ENCODE results near the gene ZNF831.

The ZNF831 gene

GRCh38 chr20:59138114-59138748, 25.4 kb upstream of the ZNF831 start:
- no peak for DNase-seq (ENCODE audit: low read depth)
- TF ChIP-seq, protein P1, sequence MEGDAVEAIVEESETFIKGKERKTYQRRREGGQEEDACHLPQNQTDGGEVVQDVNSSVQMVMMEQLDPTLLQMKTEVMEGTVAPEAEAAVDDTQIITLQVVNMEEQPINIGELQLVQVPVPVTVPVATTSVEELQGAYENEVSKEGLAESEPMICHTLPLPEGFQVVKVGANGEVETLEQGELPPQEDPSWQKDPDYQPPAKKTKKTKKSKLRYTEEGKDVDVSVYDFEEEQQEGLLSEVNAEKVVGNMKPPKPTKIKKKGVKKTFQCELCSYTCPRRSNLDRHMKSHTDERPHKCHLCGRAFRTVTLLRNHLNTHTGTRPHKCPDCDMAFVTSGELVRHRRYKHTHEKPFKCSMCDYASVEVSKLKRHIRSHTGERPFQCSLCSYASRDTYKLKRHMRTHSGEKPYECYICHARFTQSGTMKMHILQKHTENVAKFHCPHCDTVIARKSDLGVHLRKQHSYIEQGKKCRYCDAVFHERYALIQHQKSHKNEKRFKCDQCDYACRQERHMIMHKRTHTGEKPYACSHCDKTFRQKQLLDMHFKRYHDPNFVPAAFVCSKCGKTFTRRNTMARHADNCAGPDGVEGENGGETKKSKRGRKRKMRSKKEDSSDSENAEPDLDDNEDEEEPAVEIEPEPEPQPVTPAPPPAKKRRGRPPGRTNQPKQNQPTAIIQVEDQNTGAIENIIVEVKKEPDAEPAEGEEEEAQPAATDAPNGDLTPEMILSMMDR (conservative IDR thresholded peaks at IDR 0.05; ENCODE audit: low read depth, low read length), result no peak
- H3K4me3 ChIP-seq (ENCODE audit: low read depth, low read length), result no peak overlapping the region

GRCh38 chr20:59139998-59140397, 23.6 kb upstream of the ZNF831 start:
- TF ChIP-seq, protein P1 (conservative IDR thresholded peaks at IDR 0.05; ENCODE audit: low read depth, low read length), result no peak
- no peak overlapping the region for H3K4me3 ChIP-seq (ENCODE audit: low read depth, low read length)
- no peak for DNase-seq (ENCODE audit: low read depth)

DNA sequence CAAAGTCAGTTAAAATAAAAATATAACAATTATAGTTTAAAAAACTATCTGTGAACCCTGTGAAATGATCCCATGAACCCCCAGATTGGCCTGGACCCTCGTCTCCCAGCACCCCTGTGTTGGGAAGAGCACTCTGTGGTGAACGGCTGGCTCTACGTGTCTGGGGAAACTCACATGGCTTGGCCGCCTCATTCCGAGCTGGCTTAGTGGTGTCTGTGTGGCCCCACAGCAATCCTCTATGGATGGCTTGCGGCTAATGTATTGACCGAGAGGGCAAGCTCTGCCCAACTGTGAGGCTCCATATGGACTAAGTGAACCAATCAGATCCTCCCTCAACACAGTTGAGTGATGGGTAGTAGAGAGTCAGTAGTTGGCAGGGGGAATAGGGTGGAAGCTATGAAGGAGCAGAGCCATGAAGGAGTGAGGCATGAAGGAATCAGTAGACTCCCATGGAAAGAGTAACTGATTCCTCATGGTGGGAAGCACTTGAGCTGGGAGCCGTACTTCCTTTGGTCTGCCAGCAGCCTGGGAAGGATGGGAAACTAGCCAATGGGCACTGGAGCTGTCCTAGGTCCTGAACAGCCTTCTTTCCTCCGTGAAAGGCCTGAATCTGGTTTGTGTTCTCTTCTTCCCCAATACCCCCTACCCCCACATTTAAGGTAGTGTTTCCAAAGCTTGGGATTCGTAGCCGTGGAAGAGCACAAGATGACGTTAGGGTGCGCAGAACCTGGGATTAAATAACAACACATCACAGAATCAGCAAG, 21.6 kb upstream of the ZNF831 start:
- no peak for DNase-seq (ENCODE audit: low read depth)
- no peak overlapping the region for H3K4me3 ChIP-seq (ENCODE audit: low read depth, low read length)
- TF ChIP-seq, protein P1 (conservative IDR thresholded peaks at IDR 0.05; ENCODE audit: low read depth, low read length), result no peak

DNA sequence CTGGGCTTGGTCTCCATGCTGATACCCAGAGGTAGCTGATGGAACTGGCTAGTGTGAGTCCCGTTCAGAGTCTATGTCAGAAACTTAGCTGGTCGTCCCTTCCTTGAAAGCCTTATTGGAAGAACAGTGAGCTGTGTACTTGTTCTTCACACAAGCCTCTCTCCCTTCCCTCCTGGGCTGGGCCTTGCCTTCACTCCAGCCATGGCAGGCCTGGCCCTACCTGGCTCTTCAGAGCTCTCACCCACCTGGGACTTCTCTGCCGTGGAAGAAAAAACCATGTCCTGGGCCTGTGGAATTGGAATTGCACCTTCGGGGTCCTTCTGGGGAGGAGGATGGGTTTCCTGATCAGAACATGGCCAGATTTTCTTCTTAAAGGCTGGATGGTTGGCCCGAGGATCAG, 20.3 kb upstream of the ZNF831 start:
- DNase-seq (ENCODE audit: low read depth), result no peak
- no peak overlapping the region for H3K4me3 ChIP-seq (ENCODE audit: low read depth, low read length)
- TF ChIP-seq, protein P1 (conservative IDR thresholded peaks at IDR 0.05; ENCODE audit: low read depth, low read length), result no peak

- no peak overlapping the region for H3K4me3 ChIP-seq (ENCODE audit: low read depth, low read length)
- no peak for DNase-seq (ENCODE audit: low read depth)
- TF ChIP-seq, protein P1 (conservative IDR thresholded peaks at IDR 0.05; ENCODE audit: low read depth, low read length), result no peak
Measured at GRCh38 chr20:59144179-59144830, 19.3 kb upstream of the ZNF831 start.

DNA sequence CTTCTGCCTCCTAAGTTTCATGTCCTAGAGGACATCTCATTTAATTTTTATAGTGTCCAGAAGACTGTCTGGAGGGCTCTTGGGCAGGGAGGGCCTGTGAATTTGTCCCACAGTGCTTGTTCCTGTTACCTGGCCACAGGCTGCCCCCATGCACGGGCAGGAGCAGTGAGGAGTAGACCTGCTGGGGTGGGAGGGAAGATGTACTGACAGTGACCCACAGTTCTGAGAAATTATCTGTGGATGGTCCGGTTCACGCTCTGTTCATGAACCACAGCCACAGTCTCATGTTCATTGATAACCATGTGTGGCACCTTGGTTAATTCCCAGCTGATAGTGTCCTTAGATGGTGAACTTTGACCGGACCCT, 18.8 kb upstream of the ZNF831 start:
- no peak for DNase-seq (ENCODE audit: low read depth)

More for the DNA sequence above, 18.8 kb upstream of the ZNF831 start:
- TF ChIP-seq, protein P1 (conservative IDR thresholded peaks at IDR 0.05; ENCODE audit: low read depth, low read length), result no peak
- H3K4me3 ChIP-seq (ENCODE audit: low read depth, low read length), result no peak overlapping the region
